HG02884 (cell line): ENCODE measurements around the gene GUSB.

Experiments used
- ATAC-seq: cut with Tn5 transposase; IDR thresholded peaks from one replicate; pipeline ENCODE4 v1.9.1; 2021; ENCODE audit warnings: mild to moderate bottlenecking, moderate library complexity; ENCODE audit not compliant: unreplicated experiment

The GUSB gene

DNA sequence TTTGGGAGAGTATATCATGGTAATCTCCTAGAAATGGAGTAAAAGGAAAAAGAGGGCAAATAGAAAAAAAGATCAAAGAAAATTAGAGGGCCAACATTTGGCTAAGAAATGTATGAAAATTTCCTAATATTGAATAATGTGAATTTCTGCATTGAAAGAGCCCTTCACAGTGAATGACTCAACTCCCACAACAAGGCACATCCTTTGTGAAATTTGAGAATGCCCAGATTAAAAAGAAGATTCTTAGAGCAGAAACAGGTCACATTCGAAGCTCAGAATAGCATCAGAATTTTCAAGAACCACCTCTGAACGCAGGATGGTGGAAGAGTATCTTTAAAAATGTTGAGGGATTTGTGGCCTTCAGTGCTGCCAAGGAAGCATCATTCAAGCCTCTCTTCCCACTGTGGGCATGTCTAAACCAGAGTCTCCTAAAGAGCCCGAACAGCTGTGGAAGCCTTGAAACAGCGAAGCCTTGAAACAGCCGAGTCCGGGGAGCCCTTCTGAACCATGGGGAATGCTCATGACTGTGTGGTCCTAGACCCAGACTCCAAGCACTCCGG, 43.6 kb downstream of the GUSB start:
- no peak for ATAC-seq

DNA sequence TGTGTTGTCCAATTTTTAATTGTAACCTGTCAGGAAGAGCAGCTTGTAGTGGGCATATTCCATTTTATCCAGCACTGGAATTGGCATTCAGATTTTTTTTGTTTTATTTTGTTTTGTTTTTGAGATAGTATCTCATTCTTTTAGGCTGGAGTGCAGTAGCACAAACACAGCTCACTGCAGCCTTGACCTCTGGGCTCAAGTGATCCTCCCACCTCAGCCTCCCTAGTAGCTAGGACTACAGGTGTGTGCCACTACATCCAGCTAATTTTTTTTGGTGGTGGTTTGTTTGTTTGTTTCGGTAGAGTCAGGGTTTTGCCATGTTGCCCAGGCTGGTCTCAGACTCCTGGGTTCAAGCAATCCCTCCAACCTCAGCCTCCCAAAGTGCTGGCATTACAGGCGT, 44.7 kb downstream of the GUSB start:
- ATAC-seq = no peak

DNA sequence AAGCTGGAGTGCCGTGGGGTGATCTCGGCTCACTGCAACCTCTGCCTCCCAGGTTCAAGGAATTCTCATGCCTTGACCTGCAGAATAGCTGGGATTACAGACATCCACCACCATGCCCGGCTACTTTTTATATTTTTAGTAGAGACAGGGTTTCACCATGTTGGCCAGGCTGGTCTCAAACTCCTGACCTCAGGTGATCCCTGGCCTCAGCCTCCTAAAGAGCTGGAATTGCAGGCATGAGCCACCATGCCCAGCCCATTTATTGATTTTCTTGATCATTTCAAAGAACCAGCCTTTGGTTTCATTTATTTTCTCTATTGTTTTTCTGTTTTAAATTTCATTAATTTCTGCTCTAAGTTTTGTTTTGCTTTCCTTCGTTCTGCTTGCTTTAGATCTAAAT, 50.3 kb downstream of the GUSB start:
- ATAC-seq = no peak

DNA sequence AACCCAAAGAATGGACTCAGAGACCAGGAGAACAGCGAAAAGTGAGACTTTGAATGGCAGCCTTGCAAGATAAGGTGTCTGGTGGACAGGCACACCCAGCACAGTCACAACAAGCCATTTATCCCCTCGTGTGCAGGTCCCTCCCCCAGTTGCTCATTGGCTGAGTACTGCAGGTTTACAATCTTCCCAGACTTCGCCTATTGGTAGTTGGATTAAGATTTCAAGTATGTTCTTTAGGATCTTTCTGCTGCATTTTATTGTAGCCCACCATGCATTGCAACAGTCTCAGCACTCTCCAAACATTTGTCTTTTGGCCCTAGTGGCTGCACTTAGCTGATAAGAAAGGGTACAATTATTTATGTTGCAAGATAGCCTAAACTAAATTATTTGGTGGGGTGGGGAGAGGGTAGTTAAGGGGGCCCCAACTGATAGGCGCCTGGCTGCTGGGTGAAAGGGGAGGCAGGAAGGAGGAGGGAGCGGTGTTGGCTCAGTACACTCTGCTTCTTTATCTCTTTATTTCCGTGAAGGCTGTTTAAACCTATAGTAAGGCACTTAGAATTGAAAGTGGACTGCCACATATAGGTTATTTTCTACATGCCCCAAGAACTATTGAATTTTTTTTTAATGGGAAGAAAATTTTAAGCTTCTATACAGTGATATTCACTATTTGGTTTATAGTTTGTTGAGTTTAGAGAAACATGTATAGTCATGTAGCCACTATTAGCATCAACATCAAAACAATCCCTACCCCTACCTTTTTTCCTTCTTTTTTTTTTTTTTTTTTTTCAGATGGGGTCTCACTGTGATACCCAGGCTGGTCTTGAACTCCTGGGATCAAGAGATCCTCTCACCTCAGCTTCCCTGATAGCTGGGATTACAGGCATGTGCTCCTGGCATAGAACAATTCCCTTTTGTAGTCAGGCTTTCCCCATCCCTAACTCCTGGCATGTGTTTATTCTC, 54.2 kb downstream of the GUSB start:
- ATAC-seq = no peak

DNA sequence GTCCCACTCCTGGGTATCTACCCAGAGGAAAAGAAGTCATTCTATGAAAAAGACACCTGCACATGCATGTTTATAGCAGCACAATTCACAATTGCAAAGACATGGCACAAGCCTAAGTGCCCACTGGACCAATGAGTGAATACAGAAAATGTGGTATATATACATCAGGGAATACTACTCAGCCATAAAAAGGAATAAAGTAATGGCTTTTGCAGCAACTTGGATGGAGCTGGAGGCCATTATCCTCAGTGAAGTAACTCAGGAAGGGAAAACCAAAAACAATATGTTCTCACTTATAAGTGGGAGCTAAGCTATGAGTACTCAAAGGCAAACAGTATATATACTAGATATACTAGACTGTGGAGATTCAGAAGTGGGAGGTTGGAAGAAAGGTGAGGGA, 55.4 kb downstream of the GUSB start:
- ATAC-seq = no peak

DNA sequence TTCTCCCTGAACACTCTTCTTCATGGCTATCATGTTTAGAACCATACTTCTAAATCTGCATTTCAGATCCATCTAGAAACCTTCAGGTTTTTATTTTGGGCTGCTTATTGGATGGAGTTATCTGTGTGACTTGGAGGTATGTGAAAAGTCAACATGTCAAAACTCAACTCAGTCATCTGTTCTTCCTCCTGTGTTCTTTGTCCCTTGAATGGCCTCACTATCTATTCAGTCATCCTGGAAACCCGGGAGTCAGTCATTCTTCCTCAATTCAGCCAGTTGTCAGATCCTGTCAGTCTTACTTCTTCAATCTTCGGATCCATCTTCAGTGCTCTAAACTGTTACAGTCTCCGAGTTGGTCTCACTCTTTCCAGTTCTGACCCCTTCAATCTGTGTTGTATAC, 57.0 kb downstream of the GUSB start:
- ATAC-seq = no peak

DNA sequence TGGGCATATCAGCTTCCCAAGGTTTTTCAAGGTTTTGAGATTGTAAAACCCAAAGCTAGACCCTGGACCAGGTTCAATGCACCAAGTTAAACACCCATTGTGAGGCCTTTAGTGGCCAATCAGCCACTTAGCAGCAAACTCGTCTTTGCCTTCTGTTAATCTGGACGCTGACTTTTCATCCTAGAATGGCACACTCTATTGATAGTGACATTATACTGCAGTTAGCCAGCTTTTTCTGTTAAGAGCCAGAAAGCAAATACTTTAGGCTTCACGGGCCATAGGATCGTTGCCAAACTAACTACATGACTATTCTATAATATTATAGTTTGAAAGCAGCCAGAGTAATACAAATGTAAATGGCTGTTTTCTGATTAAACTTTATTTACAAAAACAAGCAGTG, 57.8 kb downstream of the GUSB start:
- ATAC-seq = no peak

DNA sequence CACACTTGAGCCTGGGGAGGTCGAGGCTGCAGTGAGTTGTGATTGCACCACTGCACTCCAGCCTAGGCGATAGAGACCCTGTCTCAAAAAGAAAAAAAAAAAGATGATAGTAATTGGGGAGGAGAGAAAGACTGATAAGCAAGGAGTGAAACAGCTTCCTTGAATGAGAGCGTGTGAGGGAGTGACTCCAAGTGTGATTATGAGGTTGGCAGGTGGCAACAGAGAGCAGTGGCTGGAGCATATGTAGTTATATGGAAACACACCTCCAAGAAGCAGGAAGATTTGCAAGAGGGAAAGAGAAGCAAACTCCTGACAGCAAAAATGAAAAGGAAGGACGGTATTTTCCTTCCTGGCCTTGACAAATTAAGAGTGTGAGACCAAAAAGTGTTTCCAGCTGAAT, 58.7 kb downstream of the GUSB start:
- no peak for ATAC-seq

DNA sequence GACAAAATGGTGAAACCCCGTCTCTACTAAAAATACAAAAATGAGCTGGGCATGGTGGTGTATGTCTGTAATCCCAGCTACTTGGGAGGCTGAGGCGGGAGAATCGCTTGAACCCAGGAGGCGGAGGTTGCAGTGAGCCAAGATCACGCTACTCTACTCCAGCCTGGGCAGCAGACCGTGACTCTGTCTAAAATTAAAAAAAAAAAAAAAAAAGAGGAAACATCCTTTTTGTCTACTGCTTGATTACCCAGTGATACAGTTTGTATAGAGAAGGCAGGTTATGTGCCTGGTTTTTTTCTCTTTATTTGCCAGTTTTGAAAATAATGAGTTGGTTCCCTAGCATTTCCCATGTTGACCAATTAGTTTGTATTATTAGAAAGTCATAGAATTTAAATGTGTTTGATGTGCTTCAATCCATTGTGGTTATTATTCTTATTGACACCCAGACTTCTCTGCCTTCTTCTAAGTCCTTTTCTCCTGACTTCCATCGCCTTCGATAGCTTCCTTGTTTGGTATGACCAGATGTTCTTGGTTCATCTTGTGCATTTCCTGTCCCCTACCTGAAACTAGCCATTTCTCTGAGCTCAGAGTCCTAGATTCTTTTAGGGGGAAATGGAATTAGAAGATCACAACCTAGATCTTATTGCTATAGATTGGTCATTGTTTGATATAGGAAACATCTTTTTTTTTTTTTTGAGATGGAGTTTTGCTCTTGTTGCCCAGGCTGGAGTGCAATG, 65.9 kb downstream of the GUSB start:
- ATAC-seq = no peak

DNA sequence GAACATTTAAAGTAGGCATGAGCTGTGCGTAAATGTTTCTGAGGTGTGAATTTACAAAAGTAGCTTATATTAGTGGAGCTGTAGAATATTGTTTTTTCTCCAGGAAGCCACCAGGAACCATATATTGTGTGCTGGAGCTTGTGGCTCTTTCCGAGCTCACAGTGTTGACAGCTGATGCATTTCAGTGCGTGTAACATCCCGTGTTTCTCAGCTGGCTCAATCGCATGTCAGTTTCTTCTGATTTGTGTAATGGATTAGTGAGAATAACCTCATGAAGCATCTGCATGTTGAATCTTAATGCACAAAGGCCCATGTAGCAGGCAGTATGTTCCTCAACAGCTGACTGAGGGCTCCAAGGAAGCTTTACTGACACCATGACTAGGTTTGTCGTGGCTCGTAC, 69.8 kb downstream of the GUSB start:
- no peak for ATAC-seq
